Measurements from ENCODE around the gene FARS2. TPM values are rescaled to one million over a fixed set of nuclear protein-coding genes. Genes with fewer than 3 reads are reported as not detected.

The FARS2 gene
- total RNA-seq, 2 experiments from 2014 or later = 13.8 to 14.3 TPM

DNA sequence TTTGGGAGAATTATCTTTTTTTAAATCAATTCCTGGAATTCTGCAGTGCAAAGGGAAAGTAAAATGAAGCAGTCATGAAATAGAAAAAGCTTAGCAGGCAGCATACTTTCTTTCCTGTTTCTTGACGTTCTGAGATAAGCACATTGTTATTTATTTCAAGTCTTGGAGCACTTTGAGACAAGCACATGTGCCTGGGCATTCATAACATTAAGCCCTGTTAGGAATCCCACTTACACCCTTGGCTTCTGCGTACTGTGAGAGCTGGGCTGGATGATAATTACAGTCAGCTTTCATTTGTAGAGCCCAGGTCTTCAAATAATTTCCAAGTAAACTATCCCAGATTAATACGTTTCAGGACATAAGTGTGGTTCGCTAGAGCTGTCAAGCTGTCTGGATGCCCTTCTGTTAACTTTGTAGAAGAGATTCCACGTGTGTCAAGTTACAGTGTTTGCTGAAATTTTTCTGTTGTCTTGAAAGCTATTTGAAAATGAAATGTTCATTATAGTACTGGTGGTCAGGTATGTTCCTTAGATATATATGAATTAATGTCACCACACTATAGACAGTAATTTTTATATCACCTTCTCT is 8.9 kb downstream of the FARS2 start:
- no peaks in the 10 kb centered on the region; the same call in 1 of the 2 replicates for H3K36me3 ChIP-seq (ENCODE audit: insufficient read depth, low read length)
- TF ChIP-seq, protein P1, sequence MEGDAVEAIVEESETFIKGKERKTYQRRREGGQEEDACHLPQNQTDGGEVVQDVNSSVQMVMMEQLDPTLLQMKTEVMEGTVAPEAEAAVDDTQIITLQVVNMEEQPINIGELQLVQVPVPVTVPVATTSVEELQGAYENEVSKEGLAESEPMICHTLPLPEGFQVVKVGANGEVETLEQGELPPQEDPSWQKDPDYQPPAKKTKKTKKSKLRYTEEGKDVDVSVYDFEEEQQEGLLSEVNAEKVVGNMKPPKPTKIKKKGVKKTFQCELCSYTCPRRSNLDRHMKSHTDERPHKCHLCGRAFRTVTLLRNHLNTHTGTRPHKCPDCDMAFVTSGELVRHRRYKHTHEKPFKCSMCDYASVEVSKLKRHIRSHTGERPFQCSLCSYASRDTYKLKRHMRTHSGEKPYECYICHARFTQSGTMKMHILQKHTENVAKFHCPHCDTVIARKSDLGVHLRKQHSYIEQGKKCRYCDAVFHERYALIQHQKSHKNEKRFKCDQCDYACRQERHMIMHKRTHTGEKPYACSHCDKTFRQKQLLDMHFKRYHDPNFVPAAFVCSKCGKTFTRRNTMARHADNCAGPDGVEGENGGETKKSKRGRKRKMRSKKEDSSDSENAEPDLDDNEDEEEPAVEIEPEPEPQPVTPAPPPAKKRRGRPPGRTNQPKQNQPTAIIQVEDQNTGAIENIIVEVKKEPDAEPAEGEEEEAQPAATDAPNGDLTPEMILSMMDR (conservative IDR thresholded peaks at IDR 0.05; ENCODE audit: low read length) = no peak
- no peak for TF ChIP-seq EZH2phosphoT487 (IDR thresholded peaks at IDR 0.05; ENCODE audit: borderline replicate concordance, low read depth, low read length)
- no peak overlapping the region for H3K4me3 ChIP-seq (ENCODE audit: low read depth, low read length, poor library complexity, severe bottlenecking)
- H4K20me1 ChIP-seq (ENCODE audit: insufficient read depth, low read length) = 0 out of 2 replicates have a peak, but pooled peaks cover 3% of the 10 kb centered on the region
- ChIA-PET POLR2A (no interaction called here), CTCF (ENCODE audit: unreplicated experiment) (no interaction called here)
- no peaks in the 10 kb centered on the region for H3K9me2 ChIP-seq (ENCODE audit: insufficient read depth, low read length)
- H2AFZ ChIP-seq (ENCODE audit: low read length) = no peak overlapping the region
- intact Hi-C loops (cut with micrococcal nuclease; ENCODE audit: unreplicated experiment) = no loop called here
- BruUV-seq (replicated peaks) = no TSS peak
- H3K79me2 ChIP-seq (ENCODE audit: insufficient read depth, low read depth, low read length) = peaks cover 7% of the 10 kb centered on the region; the same call in 1 of the 2 replicates
- H3K27ac ChIP-seq (ENCODE audit: low read depth, low read length, poor library complexity, severe bottlenecking) = no peak overlapping the region
- no peak for DNase-seq (ENCODE audit: low spot score)
- no peaks in the 10 kb centered on the region for H3K9me3 ChIP-seq (ENCODE audit: low read length)
- H3K4me1 ChIP-seq (ENCODE audit: insufficient read depth, low read length, poor library complexity, severe bottlenecking) = peaks cover 3% of the 10 kb centered on the region
- H3K4me2 ChIP-seq (ENCODE audit: low read length) = no peak overlapping the region

DNA sequence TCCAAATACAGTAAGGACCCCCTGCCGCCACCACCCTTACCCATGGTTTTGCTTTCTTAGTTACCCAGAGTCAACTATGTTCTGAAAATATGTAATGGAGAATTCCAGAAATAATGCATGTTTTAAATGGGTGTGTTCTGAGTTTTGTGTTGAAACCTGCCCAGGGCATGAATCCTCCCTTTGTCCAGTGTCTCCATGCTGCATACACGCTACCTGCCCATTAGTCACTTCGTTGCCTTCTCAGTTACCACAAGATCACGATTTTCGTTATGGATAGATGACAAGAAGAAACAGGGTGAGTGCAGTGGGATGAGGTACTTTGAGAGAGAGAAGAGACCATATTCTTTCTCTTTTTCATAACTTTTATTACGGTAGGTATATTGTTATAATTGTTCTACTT is 10.6 kb downstream of the FARS2 start:
- Histone ChIP-seq H3K9me3 (ENCODE audit: low read length) (no peaks in the 10 kb centered on the region), H3K27ac (ENCODE audit: low read depth, low read length, poor library complexity, severe bottlenecking) (no peak overlapping the region), H4K20me1 (ENCODE audit: insufficient read depth, low read length) (0 out of 2 replicates have a peak, but pooled peaks cover 3% of the 10 kb centered on the region), H3K79me2 (ENCODE audit: insufficient read depth, low read depth, low read length) (peaks cover 3% of the 10 kb centered on the region; the same call in 1 of the 2 replicates), H2AFZ (ENCODE audit: low read length) (no peak overlapping the region), H3K36me3 (ENCODE audit: insufficient read depth, low read length) (no peaks in the 10 kb centered on the region; the same call in 1 of the 2 replicates), H3K4me3 (ENCODE audit: low read depth, low read length, poor library complexity, severe bottlenecking) (no peak overlapping the region), H3K4me1 (ENCODE audit: insufficient read depth, low read length, poor library complexity, severe bottlenecking) (peaks cover 3% of the 10 kb centered on the region), H3K4me2 (ENCODE audit: low read length) (no peak overlapping the region), H3K9me2 (ENCODE audit: insufficient read depth, low read length) (no peaks in the 10 kb centered on the region)
- ChIA-PET CTCF (ENCODE audit: unreplicated experiment) (no interaction called here), POLR2A (interaction anchor here (0.7 kb wide), 1 partner anchor 64 kb away, joined by 3 read pairs; no protein-coding TSS in a partner anchor)
- BruUV-seq (replicated peaks) = no TSS peak
- intact Hi-C loops (cut with micrococcal nuclease; ENCODE audit: unreplicated experiment) = no loop called here
- DNase-seq (ENCODE audit: low spot score) = no peak
- TF ChIP-seq, protein P1 (conservative IDR thresholded peaks at IDR 0.05; ENCODE audit: low read length) = no peak
- no peak for TF ChIP-seq EZH2phosphoT487 (IDR thresholded peaks at IDR 0.05; ENCODE audit: borderline replicate concordance, low read depth, low read length)

DNA sequence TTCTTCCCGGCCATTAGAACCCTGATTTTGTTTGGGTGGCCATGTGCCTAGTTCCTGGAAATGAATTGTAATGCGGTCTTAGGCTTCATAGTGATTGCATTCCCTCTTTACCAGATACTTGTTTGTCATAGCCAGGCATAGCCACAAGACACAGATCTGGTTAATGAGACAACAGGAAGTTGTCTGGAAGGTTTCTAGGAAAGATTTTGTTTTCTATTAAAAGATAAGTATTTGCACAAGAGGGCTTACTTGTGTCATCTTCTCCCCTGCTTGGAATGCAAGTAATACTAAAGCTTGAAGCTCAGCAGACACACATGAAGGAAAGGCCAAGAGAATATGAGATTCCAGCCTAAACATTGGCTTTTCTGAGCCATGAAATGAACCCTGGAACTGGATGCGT is 12.9 kb downstream of the FARS2 start:
- no peaks in the 10 kb centered on the region; the same call in 1 of the 2 replicates for H3K79me2 ChIP-seq (ENCODE audit: insufficient read depth, low read depth, low read length)
- ChIA-PET CTCF (ENCODE audit: unreplicated experiment) (no interaction called here), POLR2A (interaction anchor here (3.0 kb wide), 1 partner anchor 8 kb away, joined by 13 read pairs; no protein-coding TSS in a partner anchor)
- BruUV-seq (replicated peaks) = no TSS peak
- intact Hi-C loops (cut with micrococcal nuclease; ENCODE audit: unreplicated experiment) = no loop called here
- peaks cover 7% of the 10 kb centered on the region for H3K4me1 ChIP-seq (ENCODE audit: insufficient read depth, low read length, poor library complexity, severe bottlenecking)
- H3K4me3 ChIP-seq (ENCODE audit: low read depth, low read length, poor library complexity, severe bottlenecking) = no peak overlapping the region
- H2AFZ ChIP-seq (ENCODE audit: low read length) = no peak overlapping the region
- 0 out of 2 replicates have a peak, but pooled peaks cover 3% of the 10 kb centered on the region for H4K20me1 ChIP-seq (ENCODE audit: insufficient read depth, low read length)
- no peaks in the 10 kb centered on the region for H3K36me3 ChIP-seq (ENCODE audit: insufficient read depth, low read length)
- no peak for DNase-seq (ENCODE audit: low spot score)
- H3K9me3 ChIP-seq (ENCODE audit: low read length) = no peaks in the 10 kb centered on the region
- H3K27ac ChIP-seq (ENCODE audit: low read depth, low read length, poor library complexity, severe bottlenecking) = no peak overlapping the region
- TF ChIP-seq, protein P1 (conservative IDR thresholded peaks at IDR 0.05; ENCODE audit: low read length) = no peak
- no peak for TF ChIP-seq EZH2phosphoT487 (IDR thresholded peaks at IDR 0.05; ENCODE audit: borderline replicate concordance, low read depth, low read length)
- H3K9me2 ChIP-seq (ENCODE audit: insufficient read depth, low read length) = no peaks in the 10 kb centered on the region
- no peak overlapping the region for H3K4me2 ChIP-seq (ENCODE audit: low read length)
